Astrocyte of the spinal cord (primary cell): Measurements from ENCODE around the gene RARRES2.

Source experiments
- DNase-seq: peaks from one replicate; pipeline ENCODE4 v3.0.0; 2011; ENCODE audit warnings: low read depth, low spot score
- H3K4me3 ChIP-seq: 2 replicates; pipeline ENCODE4 v1.5.1; 2011; ENCODE audit warnings: low read depth, mild to moderate bottlenecking, low read length, moderate library complexity
- CTCF ChIP-seq: IDR thresholded peaks from 2 replicates; pipeline ENCODE4 v1.5.1; 2012; ENCODE audit warnings: low read depth, mild to moderate bottlenecking, low read length, inconsistent platforms
- in situ Hi-C: cut with HindIII; loops from 2 replicates; pipeline ENCODE4 v1.10.0; 2017; ENCODE audit warnings: low sequenced_read_pairs

RARRES2 gene

DNA sequence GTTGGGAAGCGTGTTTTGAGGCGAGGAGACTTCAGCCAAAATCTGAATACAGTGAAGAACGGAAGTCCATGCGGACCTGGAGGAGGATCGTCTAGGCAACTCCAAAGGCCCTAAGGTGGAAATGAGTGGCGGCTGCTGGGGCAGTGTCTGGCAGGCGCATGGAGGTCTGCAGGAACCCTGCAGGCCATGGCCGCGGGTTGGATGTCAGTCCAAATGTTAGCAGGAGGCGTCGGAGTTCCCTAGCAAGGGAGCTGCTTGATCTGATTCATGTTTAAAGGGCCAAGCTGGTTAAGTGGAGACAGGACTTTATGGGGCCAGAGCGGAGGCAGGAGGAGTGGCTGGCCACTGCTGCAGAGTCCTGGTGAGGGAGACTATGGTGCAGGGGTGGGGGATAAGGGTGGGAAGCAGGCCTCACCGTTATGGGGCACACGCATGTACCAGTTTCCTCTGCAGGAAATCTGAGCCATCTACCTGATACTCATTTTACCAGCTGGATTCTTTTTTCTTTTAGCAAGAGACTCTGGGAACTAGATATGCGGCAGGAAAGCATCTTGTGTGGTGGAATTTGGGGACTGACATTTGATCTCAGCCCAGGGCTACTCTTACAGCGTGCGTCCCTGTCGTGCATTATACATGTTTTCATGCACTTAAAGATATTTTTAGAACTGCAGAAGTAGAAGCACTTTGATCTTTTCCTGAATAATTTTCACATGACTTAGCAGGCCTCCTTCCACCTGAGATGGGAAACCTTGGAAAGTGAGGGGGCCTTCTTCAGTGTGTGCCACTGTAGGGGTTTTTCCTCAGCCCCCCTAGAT is 20.6 kb upstream of the RARRES2 start:
- DNase-seq = no peak
- no peak for TF ChIP-seq CTCF
- no peak overlapping the region for H3K4me3 ChIP-seq
- in situ Hi-C loops = no loop called here

DNA sequence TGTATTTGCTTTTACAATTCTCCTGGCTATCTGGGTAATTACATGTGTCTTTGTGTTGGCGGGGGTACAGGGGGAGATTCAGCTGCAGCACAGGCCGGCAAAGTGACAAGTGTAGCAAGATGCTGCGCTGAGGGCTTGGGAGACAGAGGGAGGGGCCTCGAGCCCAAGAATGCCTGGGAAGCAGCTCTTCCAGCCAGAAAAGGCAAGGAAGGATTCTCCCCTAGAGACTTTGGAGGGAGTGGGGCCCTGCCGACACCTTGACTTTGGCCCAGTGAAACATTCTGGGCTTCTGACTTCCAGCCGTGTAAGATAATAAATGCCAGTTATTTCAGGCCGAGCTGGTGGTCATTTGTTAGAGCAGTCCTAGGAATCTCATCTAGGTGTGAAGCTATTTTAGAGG is 20.0 kb upstream of the RARRES2 start:
- TF ChIP-seq CTCF = no peak
- in situ Hi-C loops = no loop called here
- no peak for DNase-seq
- no peak overlapping the region for H3K4me3 ChIP-seq

DNA sequence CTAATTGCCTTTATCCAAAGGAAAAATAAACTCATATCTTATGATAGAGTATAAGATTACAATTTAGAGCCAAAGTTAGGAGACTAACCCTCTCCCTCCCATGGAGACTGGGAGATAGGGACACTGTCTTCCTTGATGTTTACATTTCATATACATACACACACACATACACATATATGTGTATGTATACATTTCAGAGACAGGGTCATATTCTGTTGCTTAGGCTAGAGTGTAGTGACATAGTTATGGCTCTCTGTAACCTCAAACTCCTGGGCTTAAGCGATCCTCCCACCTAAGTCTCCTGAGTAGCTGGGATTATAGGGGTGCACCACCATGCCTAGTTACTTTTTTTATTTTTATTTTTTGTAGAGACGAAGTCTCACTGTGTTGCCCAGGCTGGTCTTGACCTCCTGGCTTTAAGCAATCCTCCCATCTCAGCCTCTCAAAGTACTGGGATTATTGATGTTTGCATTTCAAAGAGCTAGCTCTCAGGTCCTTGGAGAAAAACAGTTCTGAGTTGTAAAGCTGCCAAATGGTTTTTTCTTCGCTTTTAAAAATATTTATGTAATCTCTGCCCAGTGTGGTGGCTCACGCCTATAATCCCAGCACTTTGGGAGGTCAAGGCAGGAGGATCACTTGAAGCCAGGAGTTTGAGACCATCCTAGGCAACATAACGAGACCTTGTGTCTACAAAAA is 19.1 kb upstream of the RARRES2 start:
- in situ Hi-C loops = no loop called here
- DNase-seq = no peak
- no peak overlapping the region for H3K4me3 ChIP-seq
- TF ChIP-seq CTCF = no peak

GRCh38 chr7:150359622-150360362 is 18.4 kb upstream of the RARRES2 start:
- in situ Hi-C loops = no loop called here
- no peak for TF ChIP-seq CTCF
- no peak for DNase-seq
- no peak overlapping the region for H3K4me3 ChIP-seq

GRCh38 chr7:150358988-150359621 is 17.7 kb upstream of the RARRES2 start:
- no peak for TF ChIP-seq CTCF
- in situ Hi-C loops = no loop called here

GRCh38 chr7:150358433-150358832 is 17.0 kb upstream of the RARRES2 start:
- no peak for DNase-seq
- in situ Hi-C loops = no loop called here
- no peak for TF ChIP-seq CTCF
- H3K4me3 ChIP-seq = no peak overlapping the region

More at GRCh38 chr7:150358988-150359621, 17.7 kb upstream of the RARRES2 start:
- H3K4me3 ChIP-seq = no peak overlapping the region
- DNase-seq = no peak
